Hematopoietic multipotent progenitor cell treated with erythropoietin and hydrocortisone succinate and interleukin-3 and kit ligand, for 4 days (in vitro differentiated cells): ENCODE data around the gene CDKN1A.
"Not testable (repeated sequence)": the region's sequence is repeated elsewhere in the genome, so short reads cannot be mapped to it uniquely, and the experiment has no call there.

Experiments
- DNase-seq: peaks from one replicate; pipeline ENCODE4 v3.0.0-alpha.2; 2015

The CDKN1A gene

DNA sequence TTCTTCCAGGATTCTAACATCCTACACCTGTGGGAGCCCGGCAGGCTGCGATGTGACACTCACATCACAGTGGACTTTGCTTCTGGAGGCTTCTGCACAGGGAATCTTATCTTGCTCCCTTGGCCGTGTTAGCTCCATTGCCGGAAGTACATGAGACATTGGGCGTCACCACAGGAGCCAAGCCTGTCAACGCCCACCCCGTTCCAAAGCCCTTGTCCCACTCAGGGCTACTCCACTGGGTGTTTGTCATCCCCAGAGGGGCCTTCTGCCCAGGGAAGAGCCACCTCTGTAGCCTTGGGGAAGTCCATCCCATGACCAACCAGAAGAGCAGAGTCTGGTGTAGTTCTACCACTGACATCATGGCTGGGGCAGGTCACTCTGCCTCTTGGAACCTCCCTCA, 20.8 kb downstream of the CDKN1A start:
- no peak for DNase-seq

DNA sequence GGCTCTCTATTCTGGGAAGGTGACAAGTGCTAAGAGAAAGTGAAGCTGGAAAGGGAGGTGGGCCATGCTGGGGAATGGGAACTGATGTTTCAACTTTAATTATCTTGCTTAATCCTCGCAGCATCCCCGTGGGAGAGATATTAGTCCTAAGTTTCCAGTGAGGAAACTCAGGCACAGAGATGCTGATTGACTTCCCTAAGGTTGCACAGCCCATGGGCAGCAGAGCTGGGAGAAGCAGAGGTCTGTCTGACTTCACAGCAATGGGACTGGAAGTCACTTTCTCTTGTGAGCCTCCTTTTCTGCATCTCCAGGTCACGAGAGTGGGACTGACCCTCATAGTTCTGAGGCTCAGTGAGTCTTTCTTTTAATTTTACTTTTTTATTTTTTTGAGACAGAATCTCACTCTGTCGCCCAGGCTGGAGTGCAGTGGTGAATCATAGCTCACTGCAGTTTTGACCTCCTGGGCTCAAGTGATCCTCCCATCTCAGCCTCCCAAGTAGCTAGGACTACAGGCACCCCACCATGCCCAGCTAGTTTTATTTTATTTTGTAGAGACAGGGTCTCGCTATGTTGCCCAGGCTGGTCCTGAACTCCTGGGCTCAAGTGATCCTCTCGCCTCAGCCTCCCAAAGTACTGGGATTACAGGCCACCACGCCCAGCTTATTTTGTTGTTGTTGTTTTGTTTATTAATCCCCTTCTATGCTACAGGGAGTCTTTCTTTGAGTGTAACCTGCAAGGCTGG, 21.7 kb downstream of the CDKN1A start:
- DNase-seq, result no peak

DNA sequence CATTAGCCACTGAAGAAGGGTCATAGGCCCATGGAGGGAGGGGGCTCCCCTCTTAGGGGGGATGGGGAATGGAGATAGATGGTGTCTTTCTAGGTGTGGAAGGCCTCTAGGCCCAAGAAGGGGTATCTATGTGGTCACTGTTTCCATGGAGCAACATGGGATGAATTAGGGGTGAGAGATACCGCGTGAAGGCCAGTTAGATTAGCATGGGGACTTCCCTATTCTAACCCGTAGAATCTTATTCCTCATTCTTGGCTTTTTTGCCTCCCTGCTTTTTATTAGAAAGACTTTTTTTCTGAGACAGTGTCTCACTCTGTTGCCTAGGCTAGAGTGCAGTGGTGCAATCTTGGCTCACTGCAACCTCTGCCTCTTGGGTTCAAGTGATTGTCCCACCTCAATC, 22.3 kb downstream of the CDKN1A start:
- DNase-seq, result peak; percentile 41

DNA sequence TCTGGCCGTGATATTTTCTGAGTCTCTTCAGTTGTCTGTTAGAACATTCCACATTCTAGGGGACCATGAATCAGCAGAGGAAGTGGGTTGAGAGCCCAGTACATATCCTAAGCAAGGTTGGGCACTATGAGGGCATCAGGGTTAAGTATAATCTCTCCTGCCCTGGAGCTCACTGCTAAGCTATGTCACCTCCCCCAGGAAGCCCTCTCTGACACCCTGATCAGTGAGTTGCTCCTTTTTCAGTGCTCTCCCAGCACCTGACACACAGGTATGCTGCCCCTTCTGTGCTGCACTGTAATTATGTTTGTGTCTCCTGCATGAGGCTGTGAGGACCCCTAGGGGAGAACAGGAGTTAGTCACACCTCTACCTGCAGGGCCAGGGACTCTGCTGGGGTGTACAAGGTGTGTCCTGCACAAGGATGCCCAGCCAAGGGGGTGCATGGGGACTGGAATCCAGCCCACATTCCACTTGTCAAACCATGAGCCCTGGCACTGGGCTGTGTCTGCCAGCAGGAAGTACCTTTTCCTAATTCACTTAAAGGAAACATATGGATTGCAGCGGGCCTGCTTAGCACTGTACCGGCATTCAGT, 23.0 kb downstream of the CDKN1A start:
- peak; percentile 67 for DNase-seq

DNA sequence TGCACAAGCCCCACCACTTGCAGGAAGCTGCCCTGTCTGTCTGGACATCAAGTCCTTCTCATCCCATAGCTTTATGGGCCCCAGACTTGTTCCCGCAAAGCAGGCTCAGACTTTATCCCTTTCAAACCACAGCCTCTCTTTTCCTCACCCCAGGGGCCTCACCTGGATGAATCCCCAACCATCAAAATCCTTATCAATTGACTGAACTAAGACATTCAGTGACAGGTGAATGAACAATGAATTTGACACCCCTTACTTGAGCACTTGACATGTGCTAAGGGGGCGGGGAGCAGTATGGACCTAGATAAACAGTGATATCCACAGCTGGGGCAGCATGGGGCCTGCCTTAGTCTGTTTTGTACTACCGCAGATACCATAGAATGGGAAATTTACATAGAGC, 24.1 kb downstream of the CDKN1A start:
- DNase-seq, result no peak

DNA sequence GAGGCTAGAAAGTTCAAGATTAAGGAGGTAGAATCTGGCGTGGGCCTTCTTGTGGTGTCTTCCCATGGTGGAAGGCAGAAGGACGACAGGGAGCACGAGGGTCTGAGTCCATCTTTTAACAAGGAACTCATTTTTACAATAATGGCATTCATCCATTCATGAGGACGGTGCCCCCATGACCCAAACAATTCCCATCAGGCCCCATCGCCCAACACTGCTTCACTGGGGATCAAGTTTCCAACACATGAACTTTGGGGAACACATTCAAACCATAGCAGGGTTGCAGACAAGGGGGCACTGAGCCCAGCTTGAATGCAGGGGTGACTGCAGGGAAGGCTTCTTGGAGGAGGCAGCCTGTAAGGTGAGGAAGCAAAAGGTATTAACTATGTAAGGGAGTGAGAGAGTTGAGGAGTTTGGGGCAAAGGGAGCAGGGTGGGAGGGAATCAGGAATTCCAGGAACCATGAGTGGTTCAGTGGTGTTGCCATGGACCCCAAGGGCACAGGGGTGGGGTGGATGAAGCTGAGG, 24.6 kb downstream of the CDKN1A start:
- DNase-seq, result no peak

DNA sequence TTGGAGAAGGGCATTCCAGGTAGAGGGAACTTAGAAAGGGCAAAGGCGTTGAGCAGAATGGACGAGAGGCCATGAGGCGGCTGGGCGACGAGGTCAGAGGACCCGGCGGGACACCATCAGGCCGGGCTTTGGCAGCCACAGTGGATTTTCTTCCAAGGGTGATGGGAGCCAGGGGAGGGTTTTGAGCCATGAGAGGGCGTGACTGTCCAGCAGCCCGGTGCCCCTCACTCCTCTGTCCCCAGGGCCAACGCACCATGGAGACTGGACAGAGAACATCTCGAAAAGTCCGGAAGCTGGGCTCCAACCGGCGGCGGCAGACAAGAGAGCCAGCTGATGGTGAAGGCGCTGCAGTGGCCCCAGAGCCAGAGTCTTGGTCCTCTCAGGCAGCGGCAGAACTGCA, 25.5 kb downstream of the CDKN1A start:
- DNase-seq, result no peak

DNA sequence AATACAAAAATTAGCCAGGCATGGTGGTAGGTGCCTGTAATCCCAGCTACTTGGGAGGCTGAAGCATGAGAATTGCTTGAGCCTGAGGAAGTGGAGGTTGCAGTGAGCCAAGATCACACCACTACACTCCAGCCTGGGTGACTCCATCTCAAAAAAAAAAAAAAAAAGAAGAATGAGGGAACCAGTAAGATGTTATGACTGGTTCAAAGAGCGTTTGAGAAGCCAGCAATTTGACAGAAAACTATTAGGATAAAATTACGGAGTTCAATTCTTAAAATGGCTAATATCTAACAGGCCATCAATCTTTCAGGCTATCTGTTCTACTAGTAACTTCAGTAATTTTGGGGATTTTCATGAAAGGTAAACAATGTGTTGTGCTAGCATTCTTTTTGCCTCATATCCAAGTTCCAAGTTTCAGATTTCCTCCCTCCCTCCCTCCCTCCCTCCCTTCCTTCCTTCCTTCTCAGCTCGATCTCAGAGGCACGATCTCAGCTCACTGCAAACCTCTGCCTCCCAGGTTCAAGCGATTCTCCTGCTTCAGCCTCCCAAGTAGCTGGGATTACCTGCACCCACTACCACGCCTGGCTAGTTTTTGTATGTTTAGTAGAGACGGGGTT, 26.6 kb downstream of the CDKN1A start:
- DNase-seq, result not testable (repeated sequence)

DNA sequence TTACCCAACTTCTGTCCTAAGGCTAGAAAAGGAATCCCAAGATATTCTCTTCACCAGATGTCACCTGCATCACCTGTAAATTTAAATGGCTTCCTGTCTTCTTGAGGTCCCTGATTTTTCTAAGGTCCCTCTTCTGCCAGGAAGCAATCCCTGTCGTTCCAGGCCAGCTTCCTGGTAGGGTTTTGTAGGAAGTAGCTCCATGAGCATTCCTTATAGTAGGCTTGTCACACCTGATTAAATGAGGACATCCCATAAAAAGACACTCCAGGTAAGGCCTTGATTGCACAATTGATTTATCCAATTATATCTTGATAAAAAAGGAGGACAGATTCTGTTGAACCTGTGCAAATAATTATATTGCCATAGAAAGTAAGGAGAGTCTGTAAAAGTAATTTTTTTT, 27.8 kb downstream of the CDKN1A start:
- DNase-seq, result no peak

DNA sequence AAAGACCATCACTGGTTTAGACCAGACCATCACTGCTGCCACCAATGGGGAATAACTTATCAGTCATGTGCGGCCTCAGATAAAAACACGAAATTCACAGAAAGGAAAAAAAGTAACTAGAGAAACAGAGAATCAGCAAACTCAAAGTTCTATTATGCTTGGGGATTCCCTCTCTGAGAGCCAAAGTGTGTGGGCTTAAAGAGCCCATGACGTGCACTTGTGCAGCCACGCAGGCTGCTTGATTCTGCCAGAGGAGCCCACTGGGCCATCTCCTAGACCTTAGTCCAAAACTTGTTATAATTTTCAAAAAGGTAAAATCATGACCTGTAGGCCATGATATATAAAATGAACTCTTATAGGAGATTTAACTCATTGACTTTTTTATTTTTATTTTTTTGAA, 34.3 kb downstream of the CDKN1A start:
- no peak for DNase-seq

DNA sequence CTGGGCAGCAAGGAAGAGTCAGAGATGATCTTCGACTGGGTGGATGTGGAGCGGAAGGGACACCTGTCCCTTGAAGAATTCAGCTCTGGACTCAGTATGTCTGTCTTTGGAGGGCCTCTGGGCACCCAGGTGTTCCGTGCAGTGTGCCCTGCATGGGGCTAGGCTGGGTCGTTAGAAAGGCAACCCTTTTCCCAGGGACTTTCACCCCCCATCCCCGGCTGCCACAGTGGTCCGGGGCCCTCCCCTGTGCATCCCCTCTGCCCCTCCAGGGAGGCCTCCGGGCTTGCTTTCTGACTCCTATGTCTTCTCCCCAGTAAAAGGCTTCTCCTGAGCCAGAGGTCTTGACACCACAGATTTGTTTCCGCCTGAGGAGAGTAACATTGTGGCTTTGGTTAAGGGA, 35.3 kb downstream of the CDKN1A start:
- DNase-seq, result no peak

DNA sequence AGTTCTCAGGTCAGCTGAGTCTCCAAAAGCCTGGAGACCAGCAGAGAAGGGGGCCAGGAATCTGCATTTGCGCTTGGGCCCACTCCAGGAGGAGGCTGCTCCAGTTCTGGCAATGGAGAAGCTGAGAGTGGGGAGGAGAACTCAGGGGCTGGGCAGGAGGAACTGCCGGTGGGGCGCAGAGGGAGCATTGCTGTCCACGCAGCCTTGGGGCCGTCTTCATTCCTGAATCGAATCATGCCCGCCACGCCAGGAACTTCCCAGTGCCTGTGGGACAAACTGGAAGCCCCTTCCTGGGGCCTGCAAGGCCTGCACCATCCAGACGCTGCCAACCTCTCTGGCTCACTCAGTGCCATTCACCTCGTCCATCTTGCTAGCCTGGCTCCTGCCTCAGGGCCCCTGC, 36.0 kb downstream of the CDKN1A start:
- DNase-seq, result no peak

DNA sequence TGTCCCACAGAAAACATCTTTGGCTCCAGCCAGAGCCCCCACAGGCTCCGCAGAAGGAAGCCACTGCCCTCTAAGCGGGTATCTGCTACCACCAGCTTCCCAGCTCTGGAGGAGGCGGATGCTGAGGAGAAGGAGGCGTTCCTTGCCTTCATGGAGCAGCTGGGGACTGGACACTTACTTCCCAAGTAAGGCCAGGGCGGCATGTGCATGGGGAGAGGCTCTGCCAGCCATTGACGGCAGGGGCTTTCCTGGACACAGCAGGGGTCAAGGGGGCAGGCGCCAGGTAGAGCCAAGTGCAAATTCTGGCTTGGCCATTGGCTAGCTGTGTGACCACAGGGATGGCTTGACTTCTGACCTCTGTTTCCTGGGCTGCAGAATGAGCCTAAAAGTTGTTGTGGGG, 37.0 kb downstream of the CDKN1A start:
- DNase-seq, result no peak

DNA sequence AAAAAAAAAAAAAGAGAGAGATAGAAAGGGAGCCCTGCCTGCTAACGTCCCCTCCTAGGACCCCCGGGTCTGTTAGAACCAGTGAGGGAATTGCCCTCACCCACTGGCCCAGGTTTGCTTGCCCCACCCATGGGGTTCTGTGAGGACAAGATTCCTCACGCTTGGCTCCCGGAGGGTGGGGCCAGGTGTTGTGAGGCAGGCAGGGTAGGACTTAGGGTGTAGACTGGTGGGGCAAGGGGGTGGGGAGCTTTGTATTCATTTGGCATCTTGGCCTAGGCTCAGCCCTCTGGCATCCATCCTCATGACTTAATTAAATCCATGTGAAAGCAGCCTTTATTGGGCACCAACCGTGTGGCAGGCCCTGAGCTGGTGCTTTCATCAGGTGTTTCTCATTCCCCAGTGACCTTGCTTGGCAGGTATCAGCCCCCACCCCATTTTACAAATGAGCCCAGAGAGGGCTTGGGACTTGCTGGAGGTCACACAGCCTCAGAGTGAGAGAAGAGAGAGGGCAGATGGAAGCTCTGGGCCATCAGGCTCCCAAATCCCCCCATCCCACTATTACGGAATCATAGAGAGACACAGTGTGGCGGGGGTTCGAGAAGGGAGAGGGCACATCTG, 38.1 kb downstream of the CDKN1A start:
- DNase-seq, result no peak

DNA sequence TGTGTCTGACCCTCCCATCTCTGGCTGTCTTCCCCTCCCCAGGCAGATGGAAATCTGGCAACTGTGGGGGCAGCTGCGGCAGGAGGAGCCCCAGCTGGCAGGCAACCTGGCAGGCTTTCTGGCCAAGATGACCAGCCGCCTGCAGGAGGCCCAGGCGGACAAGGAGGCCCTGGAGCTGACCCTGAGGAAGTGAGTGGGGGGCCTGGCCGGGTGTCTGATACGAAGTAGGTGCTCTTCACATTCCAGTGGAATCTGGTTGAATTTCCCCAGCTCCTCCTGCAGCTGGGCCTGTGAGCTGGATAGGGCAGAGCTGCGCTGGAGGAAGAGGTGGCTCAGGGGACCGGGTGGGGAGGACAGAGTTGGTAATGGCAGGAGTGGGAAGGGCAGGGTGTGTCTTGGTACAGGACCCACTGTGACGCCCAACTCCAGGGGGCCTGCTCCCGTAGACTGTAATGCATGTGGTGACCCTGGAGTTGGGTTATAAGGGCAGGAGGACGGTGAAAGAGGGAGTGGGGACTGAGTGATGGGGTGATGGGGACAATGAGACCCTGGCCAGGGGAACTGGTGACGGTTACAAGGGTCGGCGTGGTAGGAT, 38.8 kb downstream of the CDKN1A start:
- no peak for DNase-seq

DNA sequence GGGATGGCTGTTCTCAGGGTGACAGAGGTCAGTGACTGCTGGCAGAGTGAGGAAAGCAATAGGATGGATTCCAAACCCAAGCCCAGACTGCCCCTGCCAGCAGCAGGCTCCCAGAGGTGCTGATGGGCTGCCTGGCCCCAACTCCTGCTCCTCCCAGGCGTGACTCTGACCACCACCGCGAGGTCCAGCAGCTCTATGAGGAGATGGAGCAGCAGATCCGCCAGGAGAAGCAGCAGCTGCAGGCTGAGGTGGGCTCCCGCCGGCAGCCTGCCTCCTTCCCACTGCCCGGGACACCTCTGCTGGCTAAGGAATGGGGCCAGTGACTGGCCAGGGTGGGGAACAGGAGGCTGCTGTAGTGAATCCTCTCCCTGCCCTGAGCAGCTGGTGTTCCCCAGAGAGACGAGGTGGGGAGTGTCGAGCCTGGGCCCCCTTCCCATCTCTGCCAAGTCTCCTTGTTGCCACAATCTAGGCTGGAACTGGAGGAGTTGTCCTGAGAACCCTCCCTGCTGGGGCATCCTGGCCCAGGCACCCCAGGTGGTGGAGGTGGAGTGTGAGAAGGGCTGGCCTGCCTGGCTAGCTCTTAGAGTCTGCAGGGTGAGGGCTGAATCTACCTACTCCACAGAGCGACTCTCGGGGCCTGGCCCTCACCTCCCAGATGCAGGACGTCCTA, 39.5 kb downstream of the CDKN1A start:
- no peak for DNase-seq

DNA sequence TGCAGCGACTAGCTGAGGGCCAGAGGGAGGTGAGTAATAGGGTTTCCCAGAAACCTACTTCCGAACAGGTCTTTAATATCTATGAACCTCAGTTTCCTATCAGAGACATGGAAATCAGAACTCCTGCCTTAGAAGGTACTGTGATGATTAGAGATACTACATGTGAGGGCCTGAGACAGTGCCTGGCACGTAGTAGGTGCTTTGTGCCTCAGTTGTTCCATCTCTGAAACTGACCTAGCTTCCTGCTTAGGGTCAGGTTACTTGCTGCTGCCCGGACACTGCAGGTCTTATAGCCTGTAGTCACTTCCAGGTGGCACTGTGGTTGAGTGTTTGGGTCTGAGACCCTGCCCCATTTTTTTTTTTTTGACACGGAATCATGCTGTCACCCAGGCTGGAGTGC, 40.0 kb downstream of the CDKN1A start:
- DNase-seq, result no peak

DNA sequence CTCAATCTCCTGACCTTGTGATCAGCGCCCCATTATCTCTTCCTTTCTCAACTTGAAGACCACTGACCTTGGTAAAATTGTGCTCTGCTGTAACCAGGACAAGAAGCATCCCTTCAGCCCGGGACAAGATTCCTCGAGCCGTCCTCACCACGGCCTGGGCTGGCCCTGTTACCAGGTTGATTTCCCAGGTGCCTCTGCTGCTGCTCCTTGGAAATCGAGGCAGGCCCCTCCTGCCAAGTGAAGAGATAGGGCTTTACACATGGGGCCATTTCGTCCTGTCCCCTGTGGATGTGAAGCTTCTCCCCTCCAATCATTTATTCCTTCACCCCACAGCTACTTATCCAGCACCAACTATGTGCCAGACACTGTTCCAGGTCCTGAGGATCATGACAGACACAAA, 40.6 kb downstream of the CDKN1A start:
- DNase-seq, result no peak

DNA sequence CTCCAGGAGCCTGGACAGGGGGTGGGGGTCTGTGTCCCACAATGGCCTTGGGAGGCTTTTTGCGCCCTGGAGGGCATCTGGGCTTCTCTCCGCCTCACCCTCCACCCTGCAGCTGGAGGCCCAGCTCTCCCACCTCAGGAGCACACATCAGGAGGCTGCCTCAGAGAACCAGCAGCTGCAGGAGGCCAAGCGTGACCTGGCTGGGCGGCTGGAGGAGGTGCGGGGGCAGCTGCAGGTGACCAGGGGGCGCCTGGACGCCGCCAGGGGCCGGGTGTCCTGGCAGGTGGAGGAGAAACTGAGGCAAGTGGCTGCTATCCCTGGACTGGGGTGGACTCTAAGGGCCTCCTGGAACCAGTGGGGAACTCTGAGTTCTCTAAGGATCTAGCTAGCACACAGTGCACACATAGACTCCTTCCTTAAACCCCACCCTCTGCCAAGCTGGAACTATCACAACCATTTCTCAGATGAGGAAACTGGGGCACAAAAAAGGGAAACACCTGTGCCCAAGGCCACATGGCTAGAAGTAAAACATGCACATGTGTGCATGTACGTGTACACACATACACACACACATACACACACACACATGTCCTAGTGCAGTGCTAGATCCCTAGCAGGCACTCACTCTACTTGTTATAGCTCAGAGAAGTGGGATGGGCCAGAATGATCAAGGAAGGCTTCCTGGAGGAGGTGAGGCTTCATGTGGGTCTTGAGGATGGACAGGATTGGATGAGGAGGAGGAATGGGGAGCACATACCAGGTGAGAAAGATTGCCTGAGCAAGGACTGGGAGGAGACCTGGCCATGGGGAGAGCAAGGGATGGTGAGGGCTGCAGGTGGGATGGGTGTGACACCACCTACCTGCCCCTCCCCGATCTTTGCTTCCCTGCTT, 42.0 kb downstream of the CDKN1A start:
- DNase-seq, result no peak

DNA sequence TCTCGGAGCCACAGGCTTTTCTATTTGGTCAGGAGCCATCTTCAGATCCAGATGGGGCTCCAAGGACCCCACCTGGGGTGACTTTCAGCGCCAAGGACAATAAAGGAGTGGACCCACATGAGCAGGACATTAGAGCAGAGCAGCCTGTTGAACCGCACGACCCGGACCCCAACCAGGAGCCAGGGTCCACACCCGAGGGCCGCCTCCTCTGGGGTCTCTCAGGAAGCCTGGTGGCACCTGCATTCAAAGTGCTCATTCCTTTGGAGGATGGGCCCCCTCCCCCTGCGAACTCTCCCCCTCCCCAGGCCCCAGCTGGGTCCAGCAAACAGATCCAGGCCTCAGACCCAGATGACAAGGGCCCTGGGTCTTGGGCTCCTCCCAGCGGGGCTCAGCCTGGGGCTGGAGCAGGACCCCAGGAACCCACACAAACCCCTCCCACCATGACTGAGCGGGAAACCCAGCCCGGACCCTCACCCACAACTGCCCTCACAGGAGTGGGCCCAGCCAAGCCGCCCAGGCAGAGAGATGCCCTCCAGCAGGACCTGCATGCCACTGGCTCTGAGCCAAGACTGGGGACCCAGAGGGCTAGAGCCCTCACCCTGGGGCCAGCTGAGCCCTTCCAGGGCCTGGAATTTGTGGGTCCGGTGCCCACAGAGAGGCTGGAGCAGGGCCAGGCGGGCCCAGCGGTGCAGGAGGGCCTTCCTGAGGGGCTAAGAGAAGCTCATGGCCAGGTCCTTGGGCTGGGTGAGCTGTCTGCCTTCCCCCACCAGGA, 43.0 kb downstream of the CDKN1A start:
- no peak for DNase-seq

DNA sequence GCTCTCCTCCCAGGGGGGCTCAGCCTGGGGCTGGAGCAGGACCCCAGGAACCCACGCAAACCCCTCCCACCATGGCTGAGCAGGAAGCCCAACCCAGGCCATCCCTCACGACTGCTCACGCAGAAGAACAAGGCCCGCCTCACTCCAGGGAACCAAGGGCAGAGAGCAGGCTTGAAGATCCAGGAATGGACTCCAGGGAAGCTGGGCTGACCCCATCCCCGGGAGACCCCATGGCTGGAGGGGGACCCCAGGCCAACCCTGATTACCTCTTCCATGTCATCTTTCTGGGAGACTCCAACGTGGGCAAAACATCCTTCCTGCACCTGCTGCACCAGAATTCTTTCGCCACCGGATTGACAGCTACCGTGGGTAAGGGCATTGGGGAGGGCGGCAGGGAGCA, 43.9 kb downstream of the CDKN1A start:
- DNase-seq, result no peak
